ENCODE data around the gene ENTPD2.

DNA sequence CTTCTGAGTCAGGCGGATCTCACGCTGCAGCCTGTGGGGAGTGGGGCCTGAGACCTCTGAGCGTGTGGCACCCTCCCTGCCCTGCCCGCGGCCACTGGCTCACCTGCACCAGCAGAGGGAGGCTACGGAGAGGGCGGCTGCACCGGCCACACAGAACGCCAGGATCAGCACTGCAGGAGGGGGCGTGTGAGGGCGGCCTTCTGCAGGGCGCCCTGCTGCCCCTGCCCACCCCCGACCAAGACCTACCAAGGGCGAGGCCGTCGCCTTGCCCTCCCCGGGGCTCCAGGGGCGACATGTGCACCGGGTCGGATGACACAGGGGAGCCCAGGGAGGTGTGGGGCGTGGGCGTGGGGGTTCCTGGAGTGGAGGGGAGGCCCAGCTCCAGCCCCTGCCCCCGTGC is 13.3 kb downstream of the ENTPD2 start:
- TF ChIP-seq POLR2A (IDR thresholded peaks at IDR 0.05; ENCODE audit: low read depth, low read length) (no peak), MXI1 (IDR thresholded peaks at IDR 0.05; ENCODE audit: borderline replicate concordance, low read depth, low read length) (no peak), RAD21 (IDR thresholded peaks at IDR 0.05; ENCODE audit: low read length) (no peak), RCOR1 (IDR thresholded peaks at IDR 0.05; ENCODE audit: insufficient replicate concordance, low read length) (no peak), MAFK (IDR thresholded peaks at IDR 0.05; ENCODE audit: low read depth, low read length) (no peak), SMC3 (IDR thresholded peaks at IDR 0.05; ENCODE audit: low read depth, low read length) (no peak), CHD1 (IDR thresholded peaks at IDR 0.05; ENCODE audit: low read depth, low read length) (no peak)
- TF ChIP-seq, protein P1, sequence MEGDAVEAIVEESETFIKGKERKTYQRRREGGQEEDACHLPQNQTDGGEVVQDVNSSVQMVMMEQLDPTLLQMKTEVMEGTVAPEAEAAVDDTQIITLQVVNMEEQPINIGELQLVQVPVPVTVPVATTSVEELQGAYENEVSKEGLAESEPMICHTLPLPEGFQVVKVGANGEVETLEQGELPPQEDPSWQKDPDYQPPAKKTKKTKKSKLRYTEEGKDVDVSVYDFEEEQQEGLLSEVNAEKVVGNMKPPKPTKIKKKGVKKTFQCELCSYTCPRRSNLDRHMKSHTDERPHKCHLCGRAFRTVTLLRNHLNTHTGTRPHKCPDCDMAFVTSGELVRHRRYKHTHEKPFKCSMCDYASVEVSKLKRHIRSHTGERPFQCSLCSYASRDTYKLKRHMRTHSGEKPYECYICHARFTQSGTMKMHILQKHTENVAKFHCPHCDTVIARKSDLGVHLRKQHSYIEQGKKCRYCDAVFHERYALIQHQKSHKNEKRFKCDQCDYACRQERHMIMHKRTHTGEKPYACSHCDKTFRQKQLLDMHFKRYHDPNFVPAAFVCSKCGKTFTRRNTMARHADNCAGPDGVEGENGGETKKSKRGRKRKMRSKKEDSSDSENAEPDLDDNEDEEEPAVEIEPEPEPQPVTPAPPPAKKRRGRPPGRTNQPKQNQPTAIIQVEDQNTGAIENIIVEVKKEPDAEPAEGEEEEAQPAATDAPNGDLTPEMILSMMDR (conservative IDR thresholded peaks at IDR 0.05; ENCODE audit: low read depth, low read length): no peak

All from IMR-90 (cell line).